H9 (cell line): ENCODE measurements around the gene CD209. TPM values are rescaled to one million over a fixed set of nuclear protein-coding genes. Genes with fewer than 3 reads are reported as not detected.

Experiments used
- DNase-seq: peaks from one replicate; pipeline ENCODE4 v3.0.0-alpha.2; 2017
- H2AFZ ChIP-seq: one replicate; pipeline ENCODE4 v1.6.1; 2013; ENCODE audit warnings: mild to moderate bottlenecking, low read length, control low read depth, moderate library complexity
- H2AK5ac ChIP-seq: 2 replicates; pipeline ENCODE4 v1.6.1; 2013; ENCODE audit warnings: low read length, control low read depth, mixed read lengths; ENCODE audit not compliant: insufficient read length
- H2BK120ac ChIP-seq: one replicate; pipeline ENCODE4 v1.6.1; 2013; ENCODE audit warnings: low read depth, mild to moderate bottlenecking, low read length, control low read depth, inconsistent platforms; ENCODE audit not compliant: poor library complexity, severe bottlenecking
- H2BK12ac ChIP-seq: 2 replicates; pipeline ENCODE4 v1.6.1; 2013; ENCODE audit warnings: low read length, control low read depth, mixed read lengths, low read depth; ENCODE audit not compliant: insufficient read length
- H2BK15ac ChIP-seq: 2 replicates; pipeline ENCODE4 v1.6.1; 2013; ENCODE audit warnings: low read depth, low read length, control low read depth
- H2BK20ac ChIP-seq: one replicate; pipeline ENCODE4 v1.6.1; 2013; ENCODE audit warnings: low read depth, mild to moderate bottlenecking, low read length, control low read depth, inconsistent platforms; ENCODE audit not compliant: poor library complexity, severe bottlenecking
- H2BK5ac ChIP-seq: 2 replicates; pipeline ENCODE4 v1.6.1; 2013; ENCODE audit warnings: low read length, control low read depth, mixed read lengths; ENCODE audit not compliant: insufficient read length
- H3K14ac ChIP-seq: 2 replicates; pipeline ENCODE4 v1.6.1; 2013; ENCODE audit warnings: low read length, control low read depth; ENCODE audit not compliant: insufficient read depth
- H3K18ac ChIP-seq: 2 replicates; pipeline ENCODE4 v1.6.1; 2013; ENCODE audit warnings: low read depth, mild to moderate bottlenecking, mixed read lengths, low read length, control low read depth; ENCODE audit not compliant: insufficient read length
- H3K23ac ChIP-seq: 2 replicates; pipeline ENCODE4 v1.6.1; 2013; ENCODE audit warnings: low read length, control low read depth, mixed read lengths, low read depth; ENCODE audit not compliant: insufficient read length
- H3K23me2 ChIP-seq: 2 replicates; pipeline ENCODE4 v1.6.1; 2013; ENCODE audit warnings: low read depth, mild to moderate bottlenecking, mixed read lengths, low read length, control low read depth; ENCODE audit not compliant: insufficient read length, poor library complexity, severe bottlenecking
- H3K27ac ChIP-seq: 2 replicates; pipeline ENCODE4 v1.5.1; 2013; ENCODE audit warnings: low read length, control low read depth, mixed read lengths, low read depth; ENCODE audit not compliant: insufficient read length
- H3K27me3 ChIP-seq: 2 replicates; pipeline ENCODE4 v1.6.1; 2013; ENCODE audit warnings: low read length, control low read depth, inconsistent platforms; ENCODE audit not compliant: insufficient read depth
- H3K4ac ChIP-seq: 2 replicates; pipeline ENCODE4 v1.6.1; 2013; ENCODE audit warnings: low read depth, mild to moderate bottlenecking, control low read depth, inconsistent platforms, low read length, moderate library complexity
- H3K4me1 ChIP-seq: 2 replicates; pipeline ENCODE4 v1.6.1; 2013; ENCODE audit warnings: low read length, control low read depth, inconsistent platforms; ENCODE audit not compliant: insufficient read depth
- H3K4me2 ChIP-seq: 2 replicates; pipeline ENCODE4 v1.6.1; 2013; ENCODE audit warnings: low read length, control low read depth, mixed read lengths; ENCODE audit not compliant: insufficient read length, insufficient read depth
- H3K56ac ChIP-seq: 2 replicates; pipeline ENCODE4 v1.6.1; 2013; ENCODE audit warnings: low read depth, mild to moderate bottlenecking, mixed read lengths, low read length, control low read depth; ENCODE audit not compliant: insufficient read length
- H3K79me1 ChIP-seq: 2 replicates; pipeline ENCODE4 v1.6.1; 2013; ENCODE audit warnings: low read depth, mild to moderate bottlenecking, moderate library complexity, low read length, control low read depth, inconsistent platforms; ENCODE audit not compliant: insufficient read depth, poor library complexity, severe bottlenecking
- H3K79me2 ChIP-seq: 2 replicates; pipeline ENCODE4 v1.6.1; 2013; ENCODE audit warnings: low read length, control low read depth, inconsistent platforms; ENCODE audit not compliant: insufficient read depth
- H3K9ac ChIP-seq: 2 replicates; pipeline ENCODE4 v1.6.1; 2013; ENCODE audit warnings: low read length, control low read depth, mixed read lengths; ENCODE audit not compliant: insufficient read length; ENCODE audit errors: extremely low read depth
- H3K9me3 ChIP-seq: one replicate; pipeline ENCODE4 v1.6.1; 2013; ENCODE audit warnings: low read depth, low read length, inconsistent platforms; ENCODE audit not compliant: control insufficient read depth
- H3T11ph ChIP-seq: one replicate; pipeline ENCODE4 v1.6.1; 2013; ENCODE audit warnings: mild to moderate bottlenecking, low read length, control low read depth, inconsistent platforms
- H4K20me1 ChIP-seq: one replicate; pipeline ENCODE4 v1.6.1; 2013; ENCODE audit not compliant: control insufficient read depth, insufficient read length, insufficient read depth
- H4K5ac ChIP-seq: 2 replicates; pipeline ENCODE4 v1.6.1; 2013; ENCODE audit warnings: low read depth, mild to moderate bottlenecking, mixed read lengths, low read length, control low read depth; ENCODE audit not compliant: insufficient read length
- H4K8ac ChIP-seq: replicated peaks from 2 replicates; pipeline ENCODE4 v1.6.1; 2013; ENCODE audit warnings: low read length, control low read depth, mixed read lengths, low read depth; ENCODE audit not compliant: insufficient read length
- H4K91ac ChIP-seq: 2 replicates; pipeline ENCODE4 v1.6.1; 2013; ENCODE audit warnings: low read depth, mild to moderate bottlenecking, moderate library complexity, mixed read lengths, low read length, control low read depth; ENCODE audit not compliant: insufficient read length
- H3K27ac Mint-ChIP-seq, 3 experiments: 2 replicates in 2 of 3; 3 replicates in 1 of 3; pipeline ENCODE4 v1.8.0; 2020 to 2021; ENCODE audit warnings: mixed read lengths in 3 of 3, mild to moderate bottlenecking in 1 of 3, moderate library complexity in 1 of 3
- H3K27me3 Mint-ChIP-seq: 2 replicates; pipeline ENCODE4 v1.8.0; 2021; ENCODE audit warnings: low read depth, mild to moderate bottlenecking, moderate library complexity, mixed read lengths
- H3K36me3 Mint-ChIP-seq, 3 experiments: 2 replicates in 2 of 3; 3 replicates in 1 of 3; pipeline ENCODE4 v1.8.0; 2020 to 2021; ENCODE audit warnings: low read depth in 3 of 3, mixed read lengths in 3 of 3; ENCODE audit not compliant: insufficient read depth in 1 of 3
- H3K4me1 Mint-ChIP-seq, 2 experiments: 2 replicates each; pipeline ENCODE4 v1.8.0; 2020; ENCODE audit warnings: mixed read lengths in 2 of 2
- H3K4me3 Mint-ChIP-seq, 2 experiments: 2 replicates in 1 of 2; 3 replicates in 1 of 2; pipeline ENCODE4 v1.8.0; 2020 to 2021; ENCODE audit warnings: mild to moderate bottlenecking in 2 of 2, mixed read lengths in 2 of 2, moderate library complexity in 1 of 2
- H3K9me3 Mint-ChIP-seq, 2 experiments: 2 replicates in 1 of 2; 3 replicates in 1 of 2; pipeline ENCODE4 v1.8.0; 2020; ENCODE audit warnings: mild to moderate bottlenecking in 2 of 2, mixed read lengths in 2 of 2, moderate library complexity in 1 of 2
- CTCF ChIP-seq: fragments of 200-600 bp; sonication (generic); conservative IDR thresholded peaks from 3 replicates; pipeline ENCODE4 v1.8.0; 2021; ENCODE audit warnings: antibody characterized with exemption, mild to moderate bottlenecking
- whole genome bisulfite sequencing: extraction: QIAGEN DNeasy Blood & Tissue Kit; methylation state at CpG from one replicate; pipeline ENCODE4 v1.1.7; 2013; ENCODE audit warnings: missing lambda C conversion rate, low lambda C conversion rate, mixed read lengths; ENCODE audit not compliant: insufficient read length; ENCODE audit errors: extremely low coverage; 5-methylcytosine and 5-hydroxymethylcytosine counted together
- total RNA-seq: library from RNA; stranded (reverse); gene quantifications from 2 replicates; pipeline ENCODE4 v1.2.1, GENCODE V29; 2021

Gene CD209
- total RNA-seq, 1 experiment from 2014 or later = not detected

- Histone ChIP-seq H4K91ac (no peak overlapping the region), H3K79me1 (no peaks in the 10 kb centered on the region), H3K9ac (no peak overlapping the region), H3K23me2 (no peaks in the 10 kb centered on the region), H3K79me2 (no peaks in the 10 kb centered on the region), H4K8ac (no peak overlapping the region), H2AFZ (no peak overlapping the region), H3K9me3 (no peaks in the 10 kb centered on the region), H3K23ac (no peak overlapping the region), H3K14ac (no peak overlapping the region), H3K56ac (no peak overlapping the region), H2BK15ac (no peak overlapping the region), H2BK120ac (no peak overlapping the region), H2AK5ac (no peak overlapping the region), H3K27ac (no peak overlapping the region), H3K4ac (no peak overlapping the region), H2BK5ac (no peak overlapping the region), H3K4me1 (no peaks in the 10 kb centered on the region; the same call in 1 of the 2 replicates), H3T11ph (no peak overlapping the region), H3K27me3 (no peaks in the 10 kb centered on the region), H4K5ac (no peak overlapping the region), H3K4me2 (no peak overlapping the region), H3K18ac (no peak overlapping the region), H2BK12ac (no peak overlapping the region), H4K20me1 (no peaks in the 10 kb centered on the region), H2BK20ac (no peak overlapping the region)
- Mint-ChIP-seq H3K4me3 (no peak overlapping the region), H3K36me3 (no peaks in the 10 kb centered on the region), H3K27ac (no peak overlapping the region), H3K4me1 (peaks cover 4% of the 10 kb centered on the region in 2 experiments), H3K9me3 (no peaks in the 10 kb centered on the region), H3K27me3 (peaks cover 79% of the 10 kb centered on the region)
- TF ChIP-seq CTCF = no peak
- DNase-seq = no peak
- no CpG with 5 or more reads among the region's 7 CpGs for WGBS
Measured at GRCh38 chr19:7738023-7738422, 9.3 kb downstream of the CD209 start.
